B cell (primary cell): ENCODE data around the gene MFSD12.

ENCODE experiments used
- CTCF ChIP-seq: fragments of 200-600 bp; IDR thresholded peaks from one replicate; pipeline ENCODE4 v1.8.0; 2022; ENCODE audit warnings: antibody characterized with exemption, mild to moderate bottlenecking
- EZH2 ChIP-seq: IDR thresholded peaks from 2 replicates; pipeline ENCODE4 v1.6.1; 2012; ENCODE audit warnings: borderline replicate concordance, low read depth, mild to moderate bottlenecking, moderate library complexity, low read length; ENCODE audit not compliant: insufficient read depth, poor library complexity, severe bottlenecking

- no peak for TF ChIP-seq CTCF
- no peak for TF ChIP-seq EZH2
Observed at GRCh38 chr19:3606174-3606689, 48.8 kb upstream of the MFSD12 start.
